HEK293 (cell line): ENCODE results near the gene PLAU.

Experiments used
- CTCF ChIA-PET: fragments of 350-600 bp; formaldehyde crosslinking; extraction: SDS; loops from one replicate; lab custom pipeline; 2021; ENCODE audit warnings: antibody characterized with exemption; lab: Yijun Ruan, JAX
- POLR2A ChIA-PET: fragments of 300-600 bp; formaldehyde crosslinking; extraction: SDS; loops from one replicate; lab custom pipeline; 2020; ENCODE audit warnings: antibody characterized with exemption, inconsistent platforms; lab: Yijun Ruan, JAX
- H3K27ac ChIP-seq: fragments of 200-500 bp; sonication (Bioruptor generic); 2 replicates; pipeline ENCODE4 v1.5.1; 2014; ENCODE audit warnings: low read depth, low read length, control low read depth, inconsistent platforms; ENCODE audit errors: extremely low read depth
- H3K36me3 ChIP-seq, 2 experiments: fragments of 200-500 bp in 1 of 2; sonication (Bioruptor generic) in 1 of 2; 1 replicate in 1 of 2; 2 replicates in 1 of 2; pipeline ENCODE4 v1.5.1; 2014 to 2017; ENCODE audit warnings: inconsistent platforms in 2 of 2, low read length in 2 of 2; ENCODE audit not compliant: control insufficient read depth in 2 of 2, insufficient read depth in 1 of 2
- H3K4me1 ChIP-seq: fragments of 200-500 bp; sonication (Bioruptor generic); 2 replicates; pipeline ENCODE4 v1.5.1; 2014; ENCODE audit warnings: mild to moderate bottlenecking, low read length, inconsistent platforms; ENCODE audit not compliant: control insufficient read depth, insufficient read depth
- H3K4me3 ChIP-seq: 2 replicates; pipeline ENCODE4 v1.5.1; 2011; ENCODE audit warnings: low read depth, mild to moderate bottlenecking, control low read depth, low read length, moderate library complexity
- H3K9me3 ChIP-seq: fragments of 200-500 bp; sonication (Bioruptor generic); 2 replicates; pipeline ENCODE4 v1.5.1; 2014; ENCODE audit warnings: low read depth, low read length, inconsistent platforms; ENCODE audit not compliant: control insufficient read depth, insufficient read depth
- KLF7 ChIP-seq: fragments of 450-650 bp; formaldehyde crosslinking; IDR thresholded peaks from 2 replicates; pipeline ENCODE4 v1.5.1; 2016; ENCODE audit warnings: missing biosample characterization, missing genetic modification characterization, borderline replicate concordance
- YY2 ChIP-seq: fragments of 450-650 bp; formaldehyde crosslinking; IDR thresholded peaks from 2 replicates; pipeline ENCODE4 v1.5.1; 2016; ENCODE audit warnings: missing biosample characterization, missing genetic modification characterization
- ZBTB17 ChIP-seq: fragments of 450-650 bp; formaldehyde crosslinking; IDR thresholded peaks from 2 replicates; pipeline ENCODE4 v1.5.1; 2016; ENCODE audit warnings: missing biosample characterization, missing genetic modification characterization
- ZFP37 ChIP-seq: fragments of 450-650 bp; formaldehyde crosslinking; IDR thresholded peaks from 2 replicates; pipeline ENCODE4 v1.5.1; 2016; ENCODE audit warnings: missing biosample characterization, missing genetic modification characterization
- ZNF140 ChIP-seq: fragments of 450-650 bp; formaldehyde crosslinking; IDR thresholded peaks from 2 replicates; pipeline ENCODE4 v1.5.1; 2016; ENCODE audit warnings: missing biosample characterization, missing genetic modification characterization
- ZNF155 ChIP-seq: fragments of 450-650 bp; formaldehyde crosslinking; IDR thresholded peaks from 2 replicates; pipeline ENCODE4 v1.5.1; 2016; ENCODE audit warnings: missing biosample characterization, missing genetic modification characterization
- ZNF211 ChIP-seq: fragments of 450-650 bp; formaldehyde crosslinking; IDR thresholded peaks from 2 replicates; pipeline ENCODE4 v1.5.1; 2016; ENCODE audit warnings: low read depth, missing biosample characterization, missing genetic modification characterization
- ZNF274 ChIP-seq, 2 experiments: fragments of 200-500 bp in 1 of 2; fragments of 450-650 bp in 1 of 2; sonication (Bioruptor generic) in 1 of 2; formaldehyde crosslinking in 1 of 2; IDR thresholded peaks; 2 replicates each; pipeline versions ENCODE4 v1.5.1 to v1.6.1; 2014 to 2016; ENCODE audit warnings: borderline replicate concordance in 1 of 2, inconsistent platforms in 1 of 2, low read length in 1 of 2, missing biosample characterization in 1 of 2, missing genetic modification characterization in 1 of 2
- ZNF48 ChIP-seq: fragments of 450-650 bp; formaldehyde crosslinking; IDR thresholded peaks from 2 replicates; pipeline ENCODE4 v1.5.1; 2016; ENCODE audit warnings: missing biosample characterization, missing genetic modification characterization
- ZNF501 ChIP-seq: fragments of 450-650 bp; formaldehyde crosslinking; IDR thresholded peaks from 2 replicates; pipeline ENCODE4 v1.5.1; 2016; ENCODE audit warnings: missing biosample characterization, missing genetic modification characterization
- ZNF571 ChIP-seq: fragments of 450-650 bp; formaldehyde crosslinking; IDR thresholded peaks from 2 replicates; pipeline ENCODE4 v1.5.0; 2017; ENCODE audit warnings: missing biosample characterization, missing genetic modification characterization
- ZNF610 ChIP-seq: fragments of 450-650 bp; formaldehyde crosslinking; IDR thresholded peaks from 2 replicates; pipeline ENCODE4 v1.5.1; 2016; ENCODE audit warnings: missing biosample characterization, missing genetic modification characterization, borderline replicate concordance
- ZNF658 ChIP-seq: fragments of 450-650 bp; formaldehyde crosslinking; IDR thresholded peaks from 2 replicates; pipeline ENCODE4; 2016; ENCODE audit warnings: missing biosample characterization, missing genetic modification characterization
- ZNF76 ChIP-seq: fragments of 450-650 bp; formaldehyde crosslinking; IDR thresholded peaks from 2 replicates; pipeline ENCODE4; 2016; ENCODE audit warnings: low read depth, missing biosample characterization, missing genetic modification characterization, borderline replicate concordance
- ZSCAN16 ChIP-seq: fragments of 450-650 bp; formaldehyde crosslinking; IDR thresholded peaks from 2 replicates; pipeline ENCODE4 v1.5.1; 2016; ENCODE audit warnings: missing biosample characterization, missing genetic modification characterization
- TF ChIP-seq, protein P1 (sequence below): fragments of 450-650 bp; formaldehyde crosslinking; conservative IDR thresholded peaks from 2 replicates; pipeline ENCODE4 v1.5.1; 2016; ENCODE audit warnings: low read depth, missing biosample characterization, missing genetic modification characterization
- TF ChIP-seq, protein P2 (sequence below): fragments of 450-650 bp; formaldehyde crosslinking; IDR thresholded peaks from 2 replicates; pipeline ENCODE4 v1.5.1; 2016; ENCODE audit warnings: missing biosample characterization, missing genetic modification characterization
- TF ChIP-seq, protein P3 (sequence below): fragments of 450-650 bp; formaldehyde crosslinking; IDR thresholded peaks from 2 replicates; pipeline ENCODE4 v1.5.1; 2017; ENCODE audit warnings: missing biosample characterization, missing genetic modification characterization
- TF ChIP-seq, protein P4 (sequence below): fragments of 450-650 bp; formaldehyde crosslinking; IDR thresholded peaks from 2 replicates; pipeline ENCODE4 v1.5.1; 2016; ENCODE audit warnings: missing biosample characterization, missing genetic modification characterization, borderline replicate concordance

Gene PLAU

DNA sequence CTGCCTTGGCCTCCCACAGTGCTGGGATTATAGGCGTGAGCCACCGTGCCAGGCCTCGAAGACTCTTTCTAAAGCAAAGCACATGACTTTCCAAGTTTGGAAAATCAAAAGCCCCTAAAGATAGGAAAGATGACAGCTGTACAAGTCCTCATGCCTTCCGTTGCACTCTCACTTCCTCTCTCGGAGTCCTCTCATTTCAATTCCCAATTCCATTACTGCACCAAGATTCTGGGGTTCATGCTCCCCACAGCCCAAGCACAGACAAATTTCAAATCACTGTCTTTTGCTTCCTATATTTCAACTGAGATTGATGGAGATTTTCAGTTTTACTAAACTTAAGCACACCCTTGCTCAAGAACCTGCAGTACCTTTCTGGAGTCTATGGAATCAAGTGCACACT is 10.9 kb upstream of the PLAU start:
- H3K9me3 ChIP-seq: no peaks in the 10 kb centered on the region
- no peak overlapping the region for H3K4me3 ChIP-seq
- ChIA-PET POLR2A (no interaction called here), CTCF (interaction anchor here (1.3 to 4.8 kb wide), 3 partner anchors 11 to 57 kb away, joined by 4 to 41 read pairs (median 4); no protein-coding TSS in a partner anchor)
- no peak overlapping the region for H3K27ac ChIP-seq
- no peaks in the 10 kb centered on the region for H3K4me1 ChIP-seq
- H3K36me3 ChIP-seq: no peaks in the 10 kb centered on the region
- no peak for TF ChIP-seq ZFP37 (tag by site-specific recombination)
- TF ChIP-seq ZNF211 (tag by site-specific recombination): no peak
- no peak for TF ChIP-seq KLF7 (tag by site-specific recombination)
- TF ChIP-seq ZSCAN16 (tag by site-specific recombination): no peak
- TF ChIP-seq, protein P1, sequence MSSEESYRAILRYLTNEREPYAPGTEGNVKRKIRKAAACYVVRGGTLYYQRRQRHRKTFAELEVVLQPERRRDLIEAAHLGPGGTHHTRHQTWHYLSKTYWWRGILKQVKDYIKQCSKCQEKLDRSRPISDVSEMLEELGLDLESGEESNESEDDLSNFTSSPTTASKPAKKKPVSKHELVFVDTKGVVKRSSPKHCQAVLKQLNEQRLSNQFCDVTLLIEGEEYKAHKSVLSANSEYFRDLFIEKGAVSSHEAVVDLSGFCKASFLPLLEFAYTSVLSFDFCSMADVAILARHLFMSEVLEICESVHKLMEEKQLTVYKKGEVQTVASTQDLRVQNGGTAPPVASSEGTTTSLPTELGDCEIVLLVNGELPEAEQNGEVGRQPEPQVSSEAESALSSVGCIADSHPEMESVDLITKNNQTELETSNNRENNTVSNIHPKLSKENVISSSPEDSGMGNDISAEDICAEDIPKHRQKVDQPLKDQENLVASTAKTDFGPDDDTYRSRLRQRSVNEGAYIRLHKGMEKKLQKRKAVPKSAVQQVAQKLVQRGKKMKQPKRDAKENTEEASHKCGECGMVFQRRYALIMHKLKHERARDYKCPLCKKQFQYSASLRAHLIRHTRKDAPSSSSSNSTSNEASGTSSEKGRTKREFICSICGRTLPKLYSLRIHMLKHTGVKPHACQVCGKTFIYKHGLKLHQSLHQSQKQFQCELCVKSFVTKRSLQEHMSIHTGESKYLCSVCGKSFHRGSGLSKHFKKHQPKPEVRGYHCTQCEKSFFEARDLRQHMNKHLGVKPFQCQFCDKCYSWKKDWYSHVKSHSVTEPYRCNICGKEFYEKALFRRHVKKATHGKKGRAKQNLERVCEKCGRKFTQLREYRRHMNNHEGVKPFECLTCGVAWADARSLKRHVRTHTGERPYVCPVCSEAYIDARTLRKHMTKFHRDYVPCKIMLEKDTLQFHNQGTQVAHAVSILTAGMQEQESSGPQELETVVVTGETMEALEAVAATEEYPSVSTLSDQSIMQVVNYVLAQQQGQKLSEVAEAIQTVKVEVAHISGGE (tag by site-specific recombination): no peak
- TF ChIP-seq ZNF155 (tag by site-specific recombination): no peak
- TF ChIP-seq, protein P2, sequence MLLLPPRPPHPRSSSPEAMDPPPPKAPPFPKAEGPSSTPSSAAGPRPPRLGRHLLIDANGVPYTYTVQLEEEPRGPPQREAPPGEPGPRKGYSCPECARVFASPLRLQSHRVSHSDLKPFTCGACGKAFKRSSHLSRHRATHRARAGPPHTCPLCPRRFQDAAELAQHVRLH (tag by site-specific recombination): no peak
- no peak for TF ChIP-seq ZNF48
- TF ChIP-seq, protein P3, sequence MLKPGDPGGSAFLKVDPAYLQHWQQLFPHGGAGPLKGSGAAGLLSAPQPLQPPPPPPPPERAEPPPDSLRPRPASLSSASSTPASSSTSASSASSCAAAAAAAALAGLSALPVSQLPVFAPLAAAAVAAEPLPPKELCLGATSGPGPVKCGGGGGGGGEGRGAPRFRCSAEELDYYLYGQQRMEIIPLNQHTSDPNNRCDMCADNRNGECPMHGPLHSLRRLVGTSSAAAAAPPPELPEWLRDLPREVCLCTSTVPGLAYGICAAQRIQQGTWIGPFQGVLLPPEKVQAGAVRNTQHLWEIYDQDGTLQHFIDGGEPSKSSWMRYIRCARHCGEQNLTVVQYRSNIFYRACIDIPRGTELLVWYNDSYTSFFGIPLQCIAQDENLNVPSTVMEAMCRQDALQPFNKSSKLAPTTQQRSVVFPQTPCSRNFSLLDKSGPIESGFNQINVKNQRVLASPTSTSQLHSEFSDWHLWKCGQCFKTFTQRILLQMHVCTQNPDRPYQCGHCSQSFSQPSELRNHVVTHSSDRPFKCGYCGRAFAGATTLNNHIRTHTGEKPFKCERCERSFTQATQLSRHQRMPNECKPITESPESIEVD (tag by site-specific recombination): no peak
- TF ChIP-seq ZNF140 (tag by site-specific recombination): no peak

DNA sequence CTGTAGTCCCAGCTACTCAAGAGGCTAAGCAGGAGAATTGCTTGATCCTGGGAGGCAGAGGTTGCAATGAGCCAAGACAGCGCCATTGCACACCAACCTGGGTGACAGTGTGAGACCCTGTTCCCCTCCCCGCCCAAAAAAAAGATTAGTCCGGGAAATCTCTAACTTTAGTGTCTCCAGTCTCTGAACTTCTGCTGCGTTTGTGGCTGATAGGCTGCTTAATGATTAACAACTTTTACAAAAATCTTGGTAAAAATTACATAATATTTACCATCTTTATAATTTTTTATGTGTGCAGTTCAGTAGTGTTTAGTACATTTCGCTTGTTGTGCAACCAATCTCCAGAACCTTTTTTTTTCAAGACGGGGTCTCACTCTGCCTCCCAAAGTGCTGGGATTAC is 9.7 kb upstream of the PLAU start:
- Histone ChIP-seq H3K36me3 (no peaks in the 10 kb centered on the region), H3K4me1 (no peaks in the 10 kb centered on the region), H3K27ac (no peak overlapping the region), H3K9me3 (no peaks in the 10 kb centered on the region), H3K4me3 (no peak overlapping the region)
- CTCF ChIA-PET: interaction anchor here (0.6 to 4.8 kb wide), 3 partner anchors 12 to 151 kb away, joined by 3 to 41 read pairs (median 3); no protein-coding TSS in a partner anchor
- no peak for TF ChIP-seq ZNF501 (tag by site-specific recombination)
- no peak for TF ChIP-seq ZNF658 (tag by site-specific recombination)
- TF ChIP-seq ZNF274 (IDR thresholded peaks at IDR 0.05; ENCODE audit: low read length): no peak
- no peak for TF ChIP-seq ZNF274 (tag by site-specific recombination; IDR thresholded peaks at IDR 0.05; ENCODE audit: borderline replicate concordance)
- no peak for TF ChIP-seq YY2
- TF ChIP-seq, protein P4, sequence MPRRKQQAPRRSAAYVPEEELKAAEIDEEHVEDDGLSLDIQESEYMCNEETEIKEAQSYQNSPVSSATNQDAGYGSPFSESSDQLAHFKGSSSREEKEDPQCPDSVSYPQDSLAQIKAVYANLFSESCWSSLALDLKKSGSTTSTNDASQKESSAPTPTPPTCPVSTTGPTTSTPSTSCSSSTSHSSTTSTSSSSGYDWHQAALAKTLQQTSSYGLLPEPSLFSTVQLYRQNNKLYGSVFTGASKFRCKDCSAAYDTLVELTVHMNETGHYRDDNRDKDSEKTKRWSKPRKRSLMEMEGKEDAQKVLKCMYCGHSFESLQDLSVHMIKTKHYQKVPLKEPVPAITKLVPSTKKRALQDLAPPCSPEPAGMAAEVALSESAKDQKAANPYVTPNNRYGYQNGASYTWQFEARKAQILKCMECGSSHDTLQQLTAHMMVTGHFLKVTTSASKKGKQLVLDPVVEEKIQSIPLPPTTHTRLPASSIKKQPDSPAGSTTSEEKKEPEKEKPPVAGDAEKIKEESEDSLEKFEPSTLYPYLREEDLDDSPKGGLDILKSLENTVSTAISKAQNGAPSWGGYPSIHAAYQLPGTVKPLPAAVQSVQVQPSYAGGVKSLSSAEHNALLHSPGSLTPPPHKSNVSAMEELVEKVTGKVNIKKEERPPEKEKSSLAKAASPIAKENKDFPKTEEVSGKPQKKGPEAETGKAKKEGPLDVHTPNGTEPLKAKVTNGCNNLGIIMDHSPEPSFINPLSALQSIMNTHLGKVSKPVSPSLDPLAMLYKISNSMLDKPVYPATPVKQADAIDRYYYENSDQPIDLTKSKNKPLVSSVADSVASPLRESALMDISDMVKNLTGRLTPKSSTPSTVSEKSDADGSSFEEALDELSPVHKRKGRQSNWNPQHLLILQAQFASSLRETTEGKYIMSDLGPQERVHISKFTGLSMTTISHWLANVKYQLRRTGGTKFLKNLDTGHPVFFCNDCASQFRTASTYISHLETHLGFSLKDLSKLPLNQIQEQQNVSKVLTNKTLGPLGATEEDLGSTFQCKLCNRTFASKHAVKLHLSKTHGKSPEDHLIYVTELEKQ (tag by site-specific recombination): no peak
- no peak for TF ChIP-seq ZBTB17 (tag by site-specific recombination)
- no peak for TF ChIP-seq ZNF571
- no peak for TF ChIP-seq ZNF76 (tag by site-specific recombination)
- TF ChIP-seq ZNF610 (tag by site-specific recombination): no peak
- POLR2A ChIA-PET: interaction anchor here (0.7 kb wide), 1 partner anchor 47 kb away, joined by 3 read pairs; no protein-coding TSS in a partner anchor
